Astrocyte (in vitro differentiated cells and primary cell): ENCODE data around the gene MRPL55.

Source experiments
- CTCF ChIP-seq: IDR thresholded peaks from 2 replicates; pipeline ENCODE4 v1.5.1; 2011; ENCODE audit warnings: low read depth, mild to moderate bottlenecking, inconsistent platforms, low read length, moderate library complexity; ENCODE audit not compliant: insufficient read depth
- EZH2 ChIP-seq: IDR thresholded peaks from 2 replicates; pipeline ENCODE4 v1.6.1; 2012; ENCODE audit warnings: mild to moderate bottlenecking, low read length, inconsistent platforms; ENCODE audit not compliant: insufficient read depth

- TF ChIP-seq EZH2 (no peak), CTCF (no peak)
These were observed 8.2 kb upstream of the MRPL55 start for GRCh38 chr1:228117335-228117734.
